ENCODE results near the gene DEFB132.

DEFB132 gene

GRCh38 chr20:273884-274283 lies 16.4 kb downstream of the DEFB132 start:
- Histone ChIP-seq H2AFZ (ENCODE audit: low read length) (no peak overlapping the region), H3K4me1 (ENCODE audit: low read length) (no peaks in the 10 kb centered on the region), H3K79me2 (ENCODE audit: low read length) (no peaks in the 10 kb centered on the region), H3K9me3 (replicated peaks; ENCODE audit: insufficient read depth, low read length) (no peaks in the 10 kb centered on the region), H3K9ac (ENCODE audit: low read length) (no peak overlapping the region), H3K4me2 (ENCODE audit: low read depth, low read length) (no peak overlapping the region), H3K27ac (ENCODE audit: low read length) (no peak overlapping the region), H3K27me3 (replicated peaks; ENCODE audit: insufficient read depth, low read length) (no peaks in the 10 kb centered on the region), H3F3A (ENCODE audit: insufficient read depth, low read length) (no peaks in the 10 kb centered on the region), H3K9me2 (replicated peaks; ENCODE audit: insufficient read depth, low read length) (no peaks in the 10 kb centered on the region), H4K20me1 (ENCODE audit: insufficient read depth, low read length) (no peaks in the 10 kb centered on the region), H3K36me3 (replicated peaks; ENCODE audit: insufficient read depth, low read length) (no peaks in the 10 kb centered on the region), H3K4me3 (ENCODE audit: low read length) (no peak overlapping the region)
- TF ChIP-seq CTCF (IDR thresholded peaks at IDR 0.05; ENCODE audit: low read length), result no peak
- TF ChIP-seq EZH2phosphoT487 (IDR thresholded peaks at IDR 0.05; ENCODE audit: low read length), result no peak
- no peak for TF ChIP-seq EZH2 (optimal IDR thresholded peaks at IDR 0.05; ENCODE audit: low read depth, low read length)
- DNase-seq, result no peak

- H3K27ac ChIP-seq (ENCODE audit: low read length), result no peak overlapping the region
- no peak for TF ChIP-seq EZH2 (optimal IDR thresholded peaks at IDR 0.05; ENCODE audit: low read depth, low read length)
- TF ChIP-seq CTCF (IDR thresholded peaks at IDR 0.05; ENCODE audit: low read length), result no peak
- TF ChIP-seq EZH2phosphoT487 (IDR thresholded peaks at IDR 0.05; ENCODE audit: low read length), result no peak
Measured at GRCh38 chr20:275791-276190, 18.3 kb downstream of the DEFB132 start.

DNA sequence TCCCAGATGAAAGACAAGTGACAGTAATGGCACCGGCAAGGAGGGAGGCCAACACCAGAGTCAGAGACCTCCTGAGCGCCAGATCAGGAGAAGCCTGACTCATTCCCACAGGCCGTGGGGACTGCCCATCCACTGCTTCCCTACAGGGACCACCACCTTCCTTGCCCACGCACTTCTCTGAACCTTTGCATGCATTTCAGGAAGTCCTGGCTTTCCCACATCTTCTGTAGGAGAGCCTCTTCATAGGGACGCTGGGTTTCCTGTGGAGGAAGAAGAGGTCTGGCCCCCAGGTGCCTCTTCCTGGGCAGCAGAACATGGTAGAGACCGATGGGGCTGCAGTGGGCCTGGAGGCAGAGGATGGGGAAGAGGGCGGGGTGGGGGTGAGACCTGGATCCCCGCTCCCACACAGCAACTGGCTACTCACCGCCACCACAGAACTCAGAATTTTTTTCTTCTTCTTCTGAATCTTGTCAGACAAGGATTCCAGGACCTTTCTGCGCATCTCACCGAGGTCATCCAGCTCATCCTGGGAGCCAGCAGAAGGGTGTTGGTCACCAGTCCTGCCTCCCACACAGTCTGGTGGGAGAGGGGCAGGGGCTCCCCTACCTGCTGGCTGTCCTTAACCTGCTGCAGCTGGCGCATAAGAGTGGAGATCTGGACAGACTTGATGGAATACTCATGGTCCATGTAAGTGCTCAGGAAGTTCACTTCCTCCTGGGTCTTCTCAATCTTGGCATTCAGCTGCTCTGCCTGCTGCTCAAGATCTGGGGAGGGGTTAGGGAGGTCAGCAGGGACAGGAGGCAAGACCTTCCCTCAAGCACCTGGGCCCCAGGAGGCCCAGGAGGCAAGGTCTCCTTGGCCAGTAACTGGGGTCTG lies 19.3 kb downstream of the DEFB132 start:
- Histone ChIP-seq H3K27ac (ENCODE audit: low read length) (no peak overlapping the region), H3K36me3 (replicated peaks; ENCODE audit: insufficient read depth, low read length) (no peaks in the 10 kb centered on the region), H3F3A (ENCODE audit: insufficient read depth, low read length) (no peaks in the 10 kb centered on the region), H3K4me1 (ENCODE audit: low read length) (no peaks in the 10 kb centered on the region), H3K4me3 (ENCODE audit: low read length) (no peak overlapping the region), H3K9me3 (replicated peaks; ENCODE audit: insufficient read depth, low read length) (no peaks in the 10 kb centered on the region), H3K9ac (ENCODE audit: low read length) (no peak overlapping the region), H3K9me2 (replicated peaks; ENCODE audit: insufficient read depth, low read length) (no peaks in the 10 kb centered on the region), H2AFZ (ENCODE audit: low read length) (no peak overlapping the region), H4K20me1 (ENCODE audit: insufficient read depth, low read length) (no peaks in the 10 kb centered on the region), H3K79me2 (ENCODE audit: low read length) (no peaks in the 10 kb centered on the region), H3K27me3 (replicated peaks; ENCODE audit: insufficient read depth, low read length) (no peaks in the 10 kb centered on the region), H3K4me2 (ENCODE audit: low read depth, low read length) (no peak overlapping the region)
- no peak for DNase-seq
- TF ChIP-seq EZH2 (optimal IDR thresholded peaks at IDR 0.05; ENCODE audit: low read depth, low read length) (no peak), EZH2phosphoT487 (IDR thresholded peaks at IDR 0.05; ENCODE audit: low read length) (no peak), CTCF (IDR thresholded peaks at IDR 0.05; ENCODE audit: low read length) (no peak)

More at GRCh38 chr20:275791-276190, 18.3 kb downstream of the DEFB132 start:
- Histone ChIP-seq H4K20me1 (ENCODE audit: insufficient read depth, low read length) (no peaks in the 10 kb centered on the region), H3K9me3 (replicated peaks; ENCODE audit: insufficient read depth, low read length) (no peaks in the 10 kb centered on the region), H3K4me3 (ENCODE audit: low read length) (no peak overlapping the region), H3F3A (ENCODE audit: insufficient read depth, low read length) (no peaks in the 10 kb centered on the region), H3K9ac (ENCODE audit: low read length) (no peak overlapping the region), H3K27me3 (replicated peaks; ENCODE audit: insufficient read depth, low read length) (no peaks in the 10 kb centered on the region), H3K9me2 (replicated peaks; ENCODE audit: insufficient read depth, low read length) (no peaks in the 10 kb centered on the region), H3K4me1 (ENCODE audit: low read length) (no peaks in the 10 kb centered on the region), H2AFZ (ENCODE audit: low read length) (no peak overlapping the region), H3K4me2 (ENCODE audit: low read depth, low read length) (no peak overlapping the region), H3K36me3 (replicated peaks; ENCODE audit: insufficient read depth, low read length) (no peaks in the 10 kb centered on the region), H3K79me2 (ENCODE audit: low read length) (no peaks in the 10 kb centered on the region)
- no peak for DNase-seq
